Measurements from ENCODE around the gene MEI4. TPM values are rescaled to one million over a fixed set of nuclear protein-coding genes. Genes with fewer than 3 reads are reported as not detected.

Gene MEI4
- total and polyA plus RNA-seq, 2 donors (not counting 1 experiment from before 2014, with no cell fraction given), result not detected

DNA sequence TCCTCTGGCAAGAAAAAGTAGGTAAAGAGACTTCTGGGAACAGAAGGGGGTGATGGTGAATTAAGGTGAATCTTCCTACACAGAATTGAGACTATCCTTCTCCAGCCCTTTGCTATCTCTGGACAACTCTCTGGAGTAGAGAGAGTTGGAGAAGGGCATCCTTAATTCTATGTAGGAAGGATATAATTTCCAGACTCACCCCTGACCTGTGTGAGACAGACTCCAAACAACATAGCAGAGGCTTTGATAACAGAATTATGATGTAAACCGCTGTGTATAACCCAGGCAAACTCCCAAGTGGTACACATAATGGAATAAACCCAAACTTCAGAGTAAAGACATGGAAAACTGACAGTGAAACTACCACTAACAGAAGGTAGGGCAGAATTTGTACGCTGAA is 186.5 kb downstream of the MEI4 start:
- no peaks in the 10 kb centered on the region for H3K4me1 ChIP-seq (ENCODE audit: control insufficient read depth in 2 of 2, insufficient read depth in 2 of 2, low read length in 2 of 2)
- no peaks in the 10 kb centered on the region for H3K79me2 ChIP-seq (ENCODE audit: control insufficient read depth, insufficient read depth, low read length)
- Mint-ChIP-seq H3K27me3 (no peaks in the 10 kb centered on the region), H3K4me3 (no peak overlapping the region), H3K27ac (no peak overlapping the region), H3K9me3 (ENCODE audit: insufficient read depth) (no peaks in the 10 kb centered on the region), H3K4me1 (no peaks in the 10 kb centered on the region)
- H4K20me1 ChIP-seq (ENCODE audit: control insufficient read depth, insufficient read depth, low read length, poor library complexity, severe bottlenecking), result no peaks in the 10 kb centered on the region
- WGBS (ENCODE audit: insufficient coverage), result no CpG with 5 or more reads among the region's 2 CpGs
- no peaks in the 10 kb centered on the region for H3K36me3 ChIP-seq (replicated peaks in 1 of 2; ENCODE audit: control extremely low read depth in 1 of 2, control insufficient read depth in 1 of 2, extremely low read depth in 1 of 2, insufficient read depth in 2 of 2, low read length in 1 of 2)
- TF ChIP-seq, protein P1, sequence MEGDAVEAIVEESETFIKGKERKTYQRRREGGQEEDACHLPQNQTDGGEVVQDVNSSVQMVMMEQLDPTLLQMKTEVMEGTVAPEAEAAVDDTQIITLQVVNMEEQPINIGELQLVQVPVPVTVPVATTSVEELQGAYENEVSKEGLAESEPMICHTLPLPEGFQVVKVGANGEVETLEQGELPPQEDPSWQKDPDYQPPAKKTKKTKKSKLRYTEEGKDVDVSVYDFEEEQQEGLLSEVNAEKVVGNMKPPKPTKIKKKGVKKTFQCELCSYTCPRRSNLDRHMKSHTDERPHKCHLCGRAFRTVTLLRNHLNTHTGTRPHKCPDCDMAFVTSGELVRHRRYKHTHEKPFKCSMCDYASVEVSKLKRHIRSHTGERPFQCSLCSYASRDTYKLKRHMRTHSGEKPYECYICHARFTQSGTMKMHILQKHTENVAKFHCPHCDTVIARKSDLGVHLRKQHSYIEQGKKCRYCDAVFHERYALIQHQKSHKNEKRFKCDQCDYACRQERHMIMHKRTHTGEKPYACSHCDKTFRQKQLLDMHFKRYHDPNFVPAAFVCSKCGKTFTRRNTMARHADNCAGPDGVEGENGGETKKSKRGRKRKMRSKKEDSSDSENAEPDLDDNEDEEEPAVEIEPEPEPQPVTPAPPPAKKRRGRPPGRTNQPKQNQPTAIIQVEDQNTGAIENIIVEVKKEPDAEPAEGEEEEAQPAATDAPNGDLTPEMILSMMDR (IDR thresholded peaks at IDR 0.05), result no peak
- TF ChIP-seq EZH2 (IDR thresholded peaks at IDR 0.05; ENCODE audit: borderline replicate concordance, insufficient read depth, low read depth, low read length, poor library complexity, severe bottlenecking), result no peak
- H3K9me3 ChIP-seq (ENCODE audit: control extremely low read depth in 1 of 3, control insufficient read depth in 2 of 3, insufficient read depth in 1 of 3, low read length in 2 of 3), result no peaks in the 10 kb centered on the region
- no peak overlapping the region for H3K9ac ChIP-seq (ENCODE audit: low read length)
- no peaks in the 10 kb centered on the region for H3K27me3 ChIP-seq (replicated peaks in 1 of 4; ENCODE audit: control extremely low read depth in 1 of 4, control insufficient read depth in 3 of 4, insufficient read depth in 4 of 4, low read length in 3 of 4)
- H3K27ac ChIP-seq (ENCODE audit: low read length in 2 of 2), result no peak overlapping the region
- DNase-seq, result no peak
- no peak overlapping the region for H3K4me3 ChIP-seq (ENCODE audit: control extremely low read depth in 1 of 5, extremely low read depth in 1 of 5, insufficient read depth in 1 of 5, low read depth in 2 of 5, low read length in 4 of 5)
- H3K4me2 ChIP-seq (replicated peaks; ENCODE audit: low read depth, low read length, poor library complexity, severe bottlenecking), result no peak overlapping the region
- ChIA-PET POLR2A (no interaction called here), CTCF (no interaction called here)
- no peak overlapping the region for H2AFZ ChIP-seq (ENCODE audit: insufficient read depth, low read depth, low read length, poor library complexity, severe bottlenecking)
- intact Hi-C loops (cut with micrococcal nuclease), result no loop called here
- no peak for ATAC-seq (ENCODE audit: low read depth)

DNA sequence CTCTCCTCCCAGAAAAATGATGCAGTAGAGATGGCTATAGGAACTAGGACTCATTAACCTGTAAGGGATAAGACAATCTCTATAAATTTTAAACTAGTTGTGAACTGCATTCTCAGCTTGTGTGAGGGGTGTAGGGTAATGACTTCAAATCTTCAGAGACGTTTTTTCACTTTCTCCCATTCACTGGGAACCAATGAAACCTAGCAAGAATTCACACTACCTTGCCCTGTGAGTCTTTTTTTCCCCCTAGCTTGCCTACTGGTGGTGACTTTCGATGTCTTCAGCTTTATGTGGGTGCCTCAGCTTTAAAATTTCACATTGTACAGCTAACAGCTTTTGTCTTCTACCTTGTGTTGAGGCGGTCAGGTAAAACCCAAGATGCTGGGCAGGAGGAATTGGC is 192.0 kb downstream of the MEI4 start:
- CTCF ChIA-PET, result no interaction called here
- POLR2A ChIA-PET, result no interaction called here
- DNase-seq, result no peak
- H3K27ac ChIP-seq (ENCODE audit: low read length in 2 of 2), result no peak overlapping the region
- Mint-ChIP-seq H3K4me1 (no peaks in the 10 kb centered on the region), H3K27ac (no peak overlapping the region), H3K4me3 (no peak overlapping the region), H3K27me3 (no peaks in the 10 kb centered on the region), H3K9me3 (ENCODE audit: insufficient read depth) (no peaks in the 10 kb centered on the region)
- no CpG with 5 or more reads among the region's 3 CpGs for WGBS (ENCODE audit: insufficient coverage)
- ATAC-seq (ENCODE audit: low read depth), result no peak
- H3K79me2 ChIP-seq (ENCODE audit: control insufficient read depth, insufficient read depth, low read length), result no peaks in the 10 kb centered on the region
- no peak overlapping the region for H3K9ac ChIP-seq (ENCODE audit: low read length)
- H3K36me3 ChIP-seq (replicated peaks in 1 of 2; ENCODE audit: control extremely low read depth in 1 of 2, control insufficient read depth in 1 of 2, extremely low read depth in 1 of 2, insufficient read depth in 2 of 2, low read length in 1 of 2), result no peaks in the 10 kb centered on the region
- no peak for TF ChIP-seq EZH2 (IDR thresholded peaks at IDR 0.05; ENCODE audit: borderline replicate concordance, insufficient read depth, low read depth, low read length, poor library complexity, severe bottlenecking)
- TF ChIP-seq, protein P1 (IDR thresholded peaks at IDR 0.05), result no peak
- no peaks in the 10 kb centered on the region for H3K4me1 ChIP-seq (ENCODE audit: control insufficient read depth in 2 of 2, insufficient read depth in 2 of 2, low read length in 2 of 2)
- no peak overlapping the region for H3K4me3 ChIP-seq (ENCODE audit: control extremely low read depth in 1 of 5, extremely low read depth in 1 of 5, insufficient read depth in 1 of 5, low read depth in 2 of 5, low read length in 4 of 5)
- H4K20me1 ChIP-seq (ENCODE audit: control insufficient read depth, insufficient read depth, low read length, poor library complexity, severe bottlenecking), result no peaks in the 10 kb centered on the region
- no peaks in the 10 kb centered on the region for H3K27me3 ChIP-seq (replicated peaks in 1 of 4; ENCODE audit: control extremely low read depth in 1 of 4, control insufficient read depth in 3 of 4, insufficient read depth in 4 of 4, low read length in 3 of 4)
- H2AFZ ChIP-seq (ENCODE audit: insufficient read depth, low read depth, low read length, poor library complexity, severe bottlenecking), result no peak overlapping the region
- intact Hi-C loops (cut with micrococcal nuclease), result no loop called here
- H3K4me2 ChIP-seq (replicated peaks; ENCODE audit: low read depth, low read length, poor library complexity, severe bottlenecking), result no peak overlapping the region
- H3K9me3 ChIP-seq (ENCODE audit: control extremely low read depth in 1 of 3, control insufficient read depth in 2 of 3, insufficient read depth in 1 of 3, low read length in 2 of 3), result no peaks in the 10 kb centered on the region

Data from B cell (primary cell).